Caco-2 (cell line): Measurements from ENCODE around the gene EPB41. TPM values are rescaled to one million over a fixed set of nuclear protein-coding genes. Genes with fewer than 3 reads are reported as not detected.
A peak's percentile ranks its signal among the peaks of the same experiment; 100 is the strongest.

Experiments
- BruUV-seq: library from RNA; stranded (reverse); fragments of 400-500 nt; replicated peaks from 2 replicates; lab custom pipeline; 2021; lab: Mats Ljungman, UMichigan
- CTCF ChIA-PET: fragments of 300-600 bp; sonication (Branson Sonifier 250); formaldehyde crosslinking; loops from one replicate; lab custom pipeline; 2022; ENCODE audit warnings: antibody characterized with exemption; lab: Charles Lee
- POLR2A ChIA-PET: fragments of 300-600 bp; sonication (Branson Sonifier 250); formaldehyde crosslinking; loops from one replicate; lab custom pipeline; 2022; ENCODE audit warnings: antibody characterized with exemption; lab: Charles Lee
- DNase-seq, 2 experiments: peaks; one replicate each; pipeline versions ENCODE4 v3.0.0 to v3.0.0-alpha.2; 2020 to 2022
- H3K27me3 ChIP-seq: replicated peaks from 2 replicates; pipeline ENCODE4 v1.6.0; 2011; ENCODE audit warnings: low read length; ENCODE audit not compliant: control insufficient read depth, insufficient read depth
- H3K36me3 ChIP-seq: 2 replicates; pipeline ENCODE4 v1.5.1; 2011; ENCODE audit warnings: low read length; ENCODE audit not compliant: control insufficient read depth, insufficient read depth
- H3K4me1 ChIP-seq: fragments of 250-450 bp; sonication (Bioruptor Pico); 2 replicates; pipeline ENCODE4 v1.5.1; 2020; ENCODE audit warnings: mild to moderate bottlenecking
- H3K4me3 ChIP-seq: 2 replicates; pipeline ENCODE4 v1.5.1; 2011; ENCODE audit warnings: low read depth, mild to moderate bottlenecking, control low read depth, low read length
- H3K9me3 ChIP-seq: fragments of 250-450 bp; sonication (Bioruptor Pico); 2 replicates; pipeline ENCODE4 v1.5.1; 2020; ENCODE audit warnings: mild to moderate bottlenecking, moderate library complexity
- H3K27ac Mint-ChIP-seq: one replicate; pipeline ENCODE4 v1.8.0; 2022; ENCODE audit warnings: mixed read lengths; ENCODE audit not compliant: unreplicated experiment
- H3K27me3 Mint-ChIP-seq: one replicate; pipeline ENCODE4 v1.8.0; 2022; ENCODE audit warnings: mixed read lengths; ENCODE audit not compliant: insufficient read depth, unreplicated experiment
- H3K36me3 Mint-ChIP-seq: one replicate; pipeline ENCODE4 v1.8.0; 2022; ENCODE audit warnings: mild to moderate bottlenecking, mixed read lengths; ENCODE audit not compliant: insufficient read depth, unreplicated experiment
- H3K4me1 Mint-ChIP-seq: one replicate; pipeline ENCODE4 v1.8.0; 2022; ENCODE audit warnings: low read depth, mixed read lengths; ENCODE audit not compliant: unreplicated experiment
- H3K4me3 Mint-ChIP-seq: one replicate; pipeline ENCODE4 v1.8.0; 2022; ENCODE audit warnings: mild to moderate bottlenecking, moderate library complexity, mixed read lengths; ENCODE audit not compliant: unreplicated experiment
- H3K9me3 Mint-ChIP-seq: one replicate; pipeline ENCODE4 v1.8.0; 2022; ENCODE audit warnings: mixed read lengths; ENCODE audit not compliant: unreplicated experiment
- CTCF ChIP-seq, 2 experiments: fragments of 200-600 bp in 1 of 2; IDR thresholded peaks; 1 replicate in 1 of 2; 2 replicates in 1 of 2; pipeline versions ENCODE4 v1.5.1 to v1.8.0; 2011 to 2022; ENCODE audit warnings: antibody characterized with exemption in 1 of 2, control low read depth in 1 of 2, inconsistent platforms in 1 of 2, low read depth in 1 of 2, low read length in 1 of 2, mild to moderate bottlenecking in 1 of 2, moderate library complexity in 1 of 2; ENCODE audit not compliant: insufficient read depth in 1 of 2, severe bottlenecking in 1 of 2, unreplicated experiment in 1 of 2
- intact Hi-C: fragments of 100-400 bp; cut with micrococcal nuclease; formaldehyde crosslinking; loops from one replicate; pipeline ENCODE4 v1.10.0; 2022; ENCODE audit not compliant: unreplicated experiment
- total RNA-seq: library from RNA; stranded (reverse); gene quantifications from 2 replicates; pipeline ENCODE4 v1.2.3, GENCODE V29; 2022

EPB41 gene
- total RNA-seq, 1 experiment from 2014 or later, result 29.5 TPM

- H3K36me3 Mint-ChIP-seq, result peaks cover 7% of the 10 kb centered on the region
- Histone ChIP-seq H3K27me3 (no peaks in the 10 kb centered on the region), H3K36me3 (no peaks in the 10 kb centered on the region), H3K4me3 (no peak overlapping the region), H3K9me3 (no peaks in the 10 kb centered on the region), H3K4me1 (no peaks in the 10 kb centered on the region)
- peak overlapping the region; percentile 66 for H3K4me3 Mint-ChIP-seq
- no peak for TF ChIP-seq CTCF (IDR thresholded peaks at IDR 0.05; ENCODE audit: insufficient read depth in 1 of 2, low read depth in 1 of 2, low read length in 1 of 2, severe bottlenecking in 1 of 2, unreplicated experiment in 1 of 2)
- H3K4me1 Mint-ChIP-seq, result no peaks in the 10 kb centered on the region
- H3K27ac Mint-ChIP-seq, result no peak overlapping the region
- no TSS peak for BruUV-seq
- no peaks in the 10 kb centered on the region for H3K9me3 Mint-ChIP-seq
- ChIA-PET CTCF (no interaction called here), POLR2A (no interaction called here)
- intact Hi-C loops, result no loop called here
- H3K27me3 Mint-ChIP-seq, result no peaks in the 10 kb centered on the region
- DNase-seq, result no peak
These were observed 208.3 kb downstream of the EPB41 start for GRCh38 chr1:29122682-29123052.

GRCh38 chr1:29123053-29123886 lies 208.9 kb downstream of the EPB41 start:
- peak in 1 of 2 experiments; percentile 14 for DNase-seq
- BruUV-seq, result TSS peak; percentile 35
- POLR2A ChIA-PET, result interaction anchor here (0.5 to 1.6 kb wide), 3 partner anchors 58 to 1667 kb away, joined by 3 to 6 read pairs (median 4); no protein-coding TSS in a partner anchor
- no peak overlapping the region for H3K27ac Mint-ChIP-seq
- intact Hi-C loops, result no loop called here
- peaks cover 7% of the 10 kb centered on the region for H3K36me3 Mint-ChIP-seq
- CTCF ChIA-PET, result interaction anchor here (0.6 to 2.1 kb wide), 3 partner anchors 63 to 96 kb away, joined by 4 to 8 read pairs (median 5); no protein-coding TSS in a partner anchor
- no peaks in the 10 kb centered on the region for H3K27me3 Mint-ChIP-seq
- Histone ChIP-seq H3K36me3 (no peaks in the 10 kb centered on the region), H3K4me1 (no peaks in the 10 kb centered on the region), H3K27me3 (no peaks in the 10 kb centered on the region), H3K9me3 (no peaks in the 10 kb centered on the region), H3K4me3 (peak overlapping the region; percentile 69)
- no peak for TF ChIP-seq CTCF (IDR thresholded peaks at IDR 0.05; ENCODE audit: insufficient read depth in 1 of 2, low read depth in 1 of 2, low read length in 1 of 2, severe bottlenecking in 1 of 2, unreplicated experiment in 1 of 2)
- H3K4me3 Mint-ChIP-seq, result peak overlapping the region; percentile 66
- H3K9me3 Mint-ChIP-seq, result no peaks in the 10 kb centered on the region
- H3K4me1 Mint-ChIP-seq, result no peaks in the 10 kb centered on the region

- intact Hi-C loops, result no loop called here
- no peaks in the 10 kb centered on the region for H3K4me1 Mint-ChIP-seq
- no peaks in the 10 kb centered on the region for H3K27me3 Mint-ChIP-seq
- no peaks in the 10 kb centered on the region for H3K27me3 ChIP-seq
- H3K4me1 ChIP-seq, result no peaks in the 10 kb centered on the region
- POLR2A ChIA-PET, result interaction anchor here (0.5 to 1.6 kb wide), 3 partner anchors 57 to 1668 kb away, joined by 3 to 6 read pairs (median 4); no protein-coding TSS in a partner anchor
- CTCF ChIA-PET, result interaction anchor here (0.5 to 2.1 kb wide), 6 partner anchors 58 to 1383 kb away, joined by 4 to 11 read pairs (median 7); partner anchors contain the start of gene SRSF4
- peak within 1 kb of the TSS; percentile 42 for H3K27ac Mint-ChIP-seq
- H3K9me3 Mint-ChIP-seq, result no peaks in the 10 kb centered on the region
- BruUV-seq, result no TSS peak
- H3K36me3 Mint-ChIP-seq, result peaks cover 7% of the 10 kb centered on the region
- H3K4me3 Mint-ChIP-seq, result peak within 1 kb of the TSS; percentile 75
- peak; percentile 46 to 54 for DNase-seq
- H3K4me3 ChIP-seq, result peak within 1 kb of the TSS; percentile 69
- H3K9me3 ChIP-seq, result no peaks in the 10 kb centered on the region
- TF ChIP-seq CTCF (IDR thresholded peaks at IDR 0.05; ENCODE audit: insufficient read depth in 1 of 2, low read depth in 1 of 2, low read length in 1 of 2, severe bottlenecking in 1 of 2, unreplicated experiment in 1 of 2), result no peak
- no peaks in the 10 kb centered on the region for H3K36me3 ChIP-seq
These were observed 209.6 kb downstream of the EPB41 start, which contains the start of gene TMEM200B for GRCh38 chr1:29123887-29124365. TMEM200B (minus strand) TSS chr1:29123903; CDS start chr1:29121828, 2,075 bp downstream.
